GM18498 (cell line): ENCODE results near the gene TMEM132C.

ENCODE experiments used
- ATAC-seq: cut with Tn5 transposase; IDR thresholded peaks from one replicate; pipeline ENCODE4 v1.9.1; 2021; ENCODE audit warnings: mild to moderate bottlenecking, moderate library complexity; ENCODE audit not compliant: unreplicated experiment

Gene TMEM132C

DNA sequence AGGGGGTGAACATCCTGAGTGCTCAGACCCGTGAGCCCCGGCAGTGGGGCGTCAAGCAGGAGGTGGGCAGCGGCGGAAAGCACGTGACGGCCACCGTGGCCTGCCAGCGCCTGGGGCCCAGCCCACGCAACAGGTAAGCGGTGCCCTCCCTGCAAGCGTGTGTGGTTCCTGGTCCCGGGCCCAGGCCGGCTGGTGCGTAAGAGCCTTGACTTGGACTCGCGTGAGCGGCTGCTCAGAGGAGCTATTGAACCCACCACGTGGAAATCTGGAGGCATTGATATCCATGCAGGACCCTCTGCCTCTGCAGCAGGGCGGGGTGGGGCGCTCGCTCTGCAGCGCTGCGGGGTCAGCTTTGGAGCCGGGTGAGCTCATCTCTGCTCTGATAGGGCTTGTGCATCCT is 277.0 kb downstream of the TMEM132C start:
- ATAC-seq = no peak

- ATAC-seq = no peak
These were observed 282.0 kb downstream of the TMEM132C start for GRCh38 chr12:128548949-128549348.

- no peak for ATAC-seq
These were observed 282.7 kb downstream of the TMEM132C start for GRCh38 chr12:128549601-128550218.

GRCh38 chr12:128551266-128551665 is 284.3 kb downstream of the TMEM132C start:
- ATAC-seq = no peak

DNA sequence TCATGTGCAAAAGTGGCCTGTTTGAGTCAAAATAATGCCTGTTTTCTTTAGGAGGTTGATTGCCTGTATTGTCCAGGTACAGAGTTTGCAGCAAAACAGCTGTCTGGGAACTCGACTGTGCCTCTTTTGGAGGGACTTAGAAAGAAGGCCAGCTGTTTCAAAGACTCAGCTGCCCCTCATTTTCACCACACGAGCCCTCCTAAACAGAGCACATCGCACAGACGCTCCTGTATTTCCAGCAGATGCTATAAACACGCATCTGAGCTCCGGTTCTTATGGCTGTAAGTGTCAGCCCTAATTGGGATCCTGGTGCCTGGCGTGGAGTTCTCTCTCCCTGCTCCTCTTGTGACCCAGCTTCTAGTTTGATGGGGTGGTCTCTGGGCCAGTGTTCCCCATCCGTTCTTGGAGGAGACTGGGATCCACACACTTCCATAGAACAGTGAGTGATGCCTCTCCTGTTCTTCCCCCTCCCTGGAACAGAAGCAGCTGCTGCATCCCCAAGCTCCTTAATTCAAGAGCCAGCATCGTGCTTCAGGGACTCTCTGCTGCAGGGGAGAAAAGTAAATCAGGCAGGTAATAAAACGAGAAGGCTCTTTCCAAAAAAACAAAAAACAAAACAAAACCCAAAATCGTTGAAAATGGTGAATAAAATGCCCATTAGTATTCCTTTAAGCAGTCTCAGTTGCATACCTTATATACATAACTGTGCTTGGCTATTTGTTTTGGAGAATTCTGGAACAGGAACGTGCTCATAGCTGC is 287.8 kb downstream of the TMEM132C start:
- ATAC-seq = no peak

DNA sequence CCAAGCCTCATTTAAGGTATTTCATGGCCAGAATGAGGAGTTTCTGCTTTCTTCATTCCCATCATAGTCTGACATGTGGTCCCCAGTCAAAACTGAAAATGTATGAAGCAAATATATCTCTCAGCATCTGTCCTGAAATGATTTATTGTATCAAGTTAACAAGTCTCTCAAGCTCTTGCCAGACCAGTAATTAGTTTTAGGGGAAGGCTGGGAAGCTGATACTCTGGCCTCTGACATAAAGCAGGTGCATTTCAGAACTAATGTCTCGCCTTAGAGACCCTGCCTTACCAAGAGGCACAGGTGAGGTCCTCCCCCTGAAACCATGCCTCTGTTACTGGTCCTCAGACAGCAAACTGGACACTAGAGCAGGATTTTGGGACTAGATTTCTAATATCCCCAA is 290.3 kb downstream of the TMEM132C start:
- ATAC-seq = no peak

DNA sequence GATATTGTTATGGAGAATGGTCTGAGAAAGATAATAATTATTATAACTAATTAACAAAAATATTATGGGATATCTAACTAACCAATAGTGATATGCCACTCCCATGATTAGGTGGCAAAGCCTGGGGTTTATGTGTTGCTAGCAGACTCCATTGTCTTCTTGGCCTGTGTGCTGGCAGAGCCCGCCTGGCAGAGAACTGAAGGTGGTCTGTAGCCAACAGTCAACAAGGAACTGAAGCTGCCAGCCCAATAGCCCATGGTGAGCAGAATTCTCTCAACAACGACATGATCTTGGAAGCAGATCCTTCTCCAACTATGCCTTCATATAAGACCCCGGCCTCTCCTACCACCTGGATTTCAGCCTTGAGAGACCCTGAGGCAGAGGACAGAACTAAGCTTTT is 298.0 kb downstream of the TMEM132C start:
- no peak for ATAC-seq

- ATAC-seq = no peak
These were observed 300.8 kb downstream of the TMEM132C start for GRCh38 chr12:128567730-128568129.

DNA sequence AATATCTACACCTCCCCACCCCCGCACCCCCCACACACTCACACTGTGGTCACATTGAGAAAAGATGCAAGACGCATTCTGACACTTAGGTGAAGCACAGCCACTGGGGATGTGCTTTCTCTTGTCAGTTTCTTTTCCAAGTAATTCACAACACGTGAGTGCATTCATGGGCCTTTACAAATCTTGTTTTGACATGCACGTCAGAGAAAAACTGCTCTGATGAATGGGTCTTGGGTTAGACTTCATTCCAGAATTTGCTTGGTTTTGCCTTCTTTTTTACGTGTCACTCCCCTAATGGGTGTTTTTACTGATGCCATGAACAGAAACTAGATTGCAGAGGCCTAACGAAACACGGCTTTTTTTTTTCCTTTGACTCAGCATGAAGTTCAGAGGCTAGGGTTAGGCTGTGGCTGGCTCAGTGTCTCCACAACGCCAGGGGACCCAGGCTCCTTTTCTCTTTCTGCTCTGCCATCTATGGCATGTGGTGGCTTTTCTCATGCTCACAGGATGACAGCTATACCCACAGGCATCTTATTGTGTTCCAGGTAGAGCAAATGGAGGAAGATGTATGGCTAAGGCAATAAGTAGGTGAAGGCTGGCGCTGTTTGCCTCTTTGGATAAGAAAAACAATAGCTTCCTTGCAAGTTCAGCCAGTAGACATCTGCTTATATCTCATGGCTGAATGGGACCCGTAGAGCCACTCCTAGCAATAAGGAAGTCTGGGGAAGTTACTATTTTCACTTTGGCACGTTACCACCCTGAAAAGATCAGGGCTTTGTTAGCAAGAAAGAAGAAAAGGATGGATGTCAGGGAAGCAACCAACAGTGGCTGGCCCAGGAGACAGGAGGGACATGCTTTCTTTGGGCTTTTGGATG is 303.5 kb downstream of the TMEM132C start:
- peak; percentile 85 for ATAC-seq

- no peak for ATAC-seq
These were observed 305.2 kb downstream of the TMEM132C start for GRCh38 chr12:128571906-128572810.

- ATAC-seq = no peak
These were observed 306.9 kb downstream of the TMEM132C start for GRCh38 chr12:128573907-128574306.

GRCh38 chr12:128578045-128578444 is 311.1 kb downstream of the TMEM132C start:
- no peak for ATAC-seq

GRCh38 chr12:128581321-128581761 is 314.4 kb downstream of the TMEM132C start:
- no peak for ATAC-seq

DNA sequence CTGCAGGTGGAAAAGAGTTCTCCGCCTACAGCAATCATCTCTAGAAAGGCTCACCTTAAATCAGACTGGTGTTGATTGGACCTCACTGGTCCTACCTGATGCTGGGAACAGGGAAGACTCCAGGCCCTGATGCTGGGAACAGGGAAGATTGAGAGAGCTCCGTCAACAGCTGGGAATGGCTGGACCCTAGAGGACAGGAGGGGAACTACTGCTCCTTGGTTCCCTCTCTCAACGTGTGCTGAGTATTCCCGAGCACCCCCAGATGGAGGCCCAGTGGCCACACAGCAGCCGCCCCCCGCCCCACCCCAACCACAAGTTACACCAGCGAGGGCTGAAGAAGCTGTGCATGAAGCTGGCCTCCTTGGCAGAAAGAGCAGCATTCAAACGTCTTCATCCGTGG is 316.5 kb downstream of the TMEM132C start:
- no peak for ATAC-seq

DNA sequence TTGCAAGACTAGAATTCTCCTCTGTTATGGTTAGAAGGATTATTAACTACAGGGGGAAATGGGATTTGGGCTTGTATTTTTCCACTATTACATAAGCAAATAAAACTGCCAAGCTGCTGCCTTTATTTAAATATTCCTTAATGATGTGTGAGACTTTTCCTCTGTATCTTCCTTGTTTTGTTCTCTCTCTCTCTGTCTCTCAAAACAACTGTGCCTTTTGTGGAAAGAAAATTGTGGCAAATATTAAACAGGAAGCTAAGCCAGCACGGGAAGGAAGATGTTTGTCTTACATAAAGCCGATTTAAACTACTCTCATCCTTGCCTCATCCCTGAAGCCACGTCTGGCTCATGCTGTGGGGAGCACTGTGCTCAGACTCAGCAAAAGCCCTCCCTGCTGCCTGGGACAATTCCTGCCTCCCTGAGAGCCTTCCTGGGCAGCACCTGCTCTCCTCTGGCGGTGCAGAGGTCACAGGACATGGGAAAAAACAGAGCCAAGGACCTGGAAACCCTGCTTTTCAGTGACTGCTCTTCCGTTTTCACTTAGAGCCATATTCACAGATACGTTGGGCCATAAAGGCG is 319.6 kb downstream of the TMEM132C start:
- ATAC-seq = no peak

DNA sequence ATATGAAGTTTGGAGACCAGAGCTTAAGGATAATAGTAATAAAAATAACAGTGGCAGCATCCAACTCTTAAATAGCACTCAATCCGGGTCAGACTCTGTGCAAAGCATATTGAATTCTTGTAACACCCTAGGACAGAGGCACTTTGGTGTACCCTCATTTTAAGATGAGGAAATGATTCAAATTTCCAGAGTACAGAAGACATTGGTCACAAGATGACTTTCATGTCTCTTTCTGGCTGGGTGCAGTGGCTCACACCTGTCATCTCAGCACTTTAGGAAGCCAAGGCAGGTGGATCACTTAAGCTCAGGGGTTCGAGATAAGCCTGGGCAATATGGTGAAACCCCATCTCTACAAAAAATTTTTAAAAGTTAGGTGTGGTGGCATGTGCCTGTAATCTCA is 320.9 kb downstream of the TMEM132C start:
- ATAC-seq = no peak

- no peak for ATAC-seq
These were observed 325.3 kb downstream of the TMEM132C start for GRCh38 chr12:128592220-128592744.

DNA sequence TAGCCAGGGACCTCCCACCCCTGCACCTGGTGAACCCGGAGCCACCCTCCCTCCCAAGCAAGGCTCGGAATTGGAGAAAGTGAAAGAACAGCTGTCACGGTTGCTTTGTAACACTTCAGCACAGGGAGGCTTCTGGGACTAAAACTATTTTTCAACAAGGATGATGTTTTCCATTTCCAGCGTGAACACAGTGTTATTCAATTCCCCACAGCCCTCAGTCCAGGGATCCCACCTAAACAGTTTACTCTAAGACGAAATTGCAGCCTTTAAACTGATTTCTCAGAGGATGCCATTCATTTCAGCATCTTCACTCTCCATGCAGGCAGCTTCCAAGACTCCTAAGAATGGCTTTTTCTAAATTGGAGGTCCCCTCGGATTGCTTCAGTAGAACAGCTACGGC is 327.6 kb downstream of the TMEM132C start:
- ATAC-seq = no peak

GRCh38 chr12:128595609-128596008 is 328.6 kb downstream of the TMEM132C start:
- ATAC-seq = no peak

- ATAC-seq = no peak
These were observed 333.9 kb downstream of the TMEM132C start for GRCh38 chr12:128600886-128601285.
